ENCODE results near the gene ALS2.

- TF ChIP-seq CTCF (IDR thresholded peaks at IDR 0.05), result no peak
- no peak for TF ChIP-seq POLR2A (IDR thresholded peaks at IDR 0.05)
- no peak for TF ChIP-seq POLR2AphosphoS5 (IDR thresholded peaks at IDR 0.05)
Observed at GRCh38 chr2:201704536-201704935, 76.2 kb downstream of the ALS2 start.

Data from suprapubic skin (tissue), 4 donors.